HepG2 (cell line): ENCODE measurements around the gene ABHD17B. TPM values are rescaled to one million over a fixed set of nuclear protein-coding genes. Genes with fewer than 3 reads are reported as not detected.

Experiments used
- AHR ChIP-seq: IDR thresholded peaks from 2 replicates; pipeline ENCODE4 v1.6.1; 2018; ENCODE audit warnings: missing genetic modification reagents, missing compliant biosample characterization
- ETV6 ChIP-seq: sonication (generic); formaldehyde crosslinking; conservative IDR thresholded peaks from 2 replicates; pipeline ENCODE4 v1.4.0; 2020; ENCODE audit warnings: missing genetic modification reagents
- GZF1 ChIP-seq: sonication (generic); formaldehyde crosslinking; IDR thresholded peaks from 2 replicates; pipeline ENCODE4 v1.5.1; 2020; ENCODE audit warnings: mild to moderate bottlenecking, missing genetic modification reagents
- HOXA7 ChIP-seq: sonication (generic); formaldehyde crosslinking; IDR thresholded peaks from 2 replicates; pipeline ENCODE4 v1.8.1; 2022; ENCODE audit warnings: mild to moderate bottlenecking, missing genetic modification reagents, moderate library complexity
- JUND ChIP-seq: sonication (generic); formaldehyde crosslinking; IDR thresholded peaks from 2 replicates; pipeline ENCODE4 v1.8.0; 2022; ENCODE audit warnings: mild to moderate bottlenecking, missing genetic modification reagents
- KAT2B ChIP-seq: fragments of 150-350 bp; IDR thresholded peaks from 2 replicates; pipeline ENCODE4 v1.6.1; 2014; ENCODE audit warnings: low read depth, low read length, borderline replicate concordance
- KLF6 ChIP-seq: IDR thresholded peaks from 2 replicates; pipeline ENCODE4 v1.8.0; 2016; ENCODE audit warnings: missing biosample characterization, missing genetic modification reagents
- NR2C2 ChIP-seq: sonication (generic); formaldehyde crosslinking; IDR thresholded peaks from 2 replicates; pipeline ENCODE4 v1.4.0; 2020; ENCODE audit warnings: missing genetic modification reagents, mild to moderate bottlenecking, moderate library complexity, borderline replicate concordance
- RBAK ChIP-seq: sonication (generic); formaldehyde crosslinking; IDR thresholded peaks from 2 replicates; pipeline ENCODE4 v1.5.1; 2020; ENCODE audit warnings: mild to moderate bottlenecking, missing genetic modification reagents
- ZNF225 ChIP-seq: sonication (generic); formaldehyde crosslinking; IDR thresholded peaks from 2 replicates; pipeline ENCODE4 v1.4.0; 2020; ENCODE audit warnings: mild to moderate bottlenecking, missing genetic modification reagents
- ZNF235 ChIP-seq: sonication (generic); formaldehyde crosslinking; IDR thresholded peaks from 2 replicates; pipeline ENCODE4 v1.8.1; 2023; ENCODE audit warnings: mild to moderate bottlenecking, missing genetic modification reagents, borderline replicate concordance
- ZNF382 ChIP-seq: sonication (generic); formaldehyde crosslinking; IDR thresholded peaks from 2 replicates; pipeline ENCODE4 v1.5.0; 2020; ENCODE audit warnings: missing genetic modification reagents, mild to moderate bottlenecking, borderline replicate concordance
- ZNF496 ChIP-seq: sonication (generic); formaldehyde crosslinking; IDR thresholded peaks from 2 replicates; pipeline ENCODE4 v1.8.1; 2023; ENCODE audit warnings: mild to moderate bottlenecking, moderate library complexity, missing genetic modification reagents; ENCODE audit not compliant: insufficient replicate concordance
- polyA plus RNA-seq, 8 experiments: library from polyadenylated mRNA; depleted of rRNA in 3 of 8; stranded (reverse) in 7 of 8; unstranded in 1 of 8; fragments of >200 nt; fragmentation: Illumina TruSeq in 4 of 8; extraction: Trizol in 4 of 8; gene quantifications; 2 replicates each; pipeline versions ENCODE4 v1.2.1 to v1.2.3, GENCODE V29; 2011 to 2016; ENCODE audit warnings: low read depth in 4 of 8, missing spikeins in 1 of 8, mixed read lengths in 1 of 8; ENCODE audit not compliant: insufficient read depth in 1 of 8
- total RNA-seq, 5 experiments: library from RNA; depleted of rRNA; stranded (reverse); fragments of >200 nt; fragmentation: Illumina TruSeq; extraction: Trizol; gene quantifications; 2 replicates each; pipeline ENCODE4 v1.2.3, GENCODE V29; 2016; ENCODE audit warnings: low read depth in 1 of 5
- TF ChIP-seq, protein P1 (sequence below): sonication (generic); formaldehyde crosslinking; IDR thresholded peaks from 2 replicates; pipeline ENCODE4 v1.5.1; 2020; ENCODE audit warnings: mild to moderate bottlenecking, missing genetic modification reagents, moderate library complexity
- TF ChIP-seq, protein P2 (sequence below): sonication (generic); formaldehyde crosslinking; IDR thresholded peaks from 2 replicates; pipeline ENCODE4 v1.5.1; 2020; ENCODE audit warnings: mild to moderate bottlenecking, missing genetic modification reagents
- TF ChIP-seq, protein P3 (sequence below): sonication (generic); formaldehyde crosslinking; IDR thresholded peaks from 2 replicates; pipeline ENCODE4 v1.4.0; 2020; ENCODE audit warnings: mild to moderate bottlenecking, missing genetic modification reagents
- TF ChIP-seq, protein P4 (sequence below): IDR thresholded peaks from 2 replicates; pipeline ENCODE4 v1.6.1; 2016; ENCODE audit warnings: low read depth
- TF ChIP-seq, protein P5 (sequence below): sonication (generic); formaldehyde crosslinking; IDR thresholded peaks from 2 replicates; pipeline ENCODE4 v1.5.0; 2020; ENCODE audit warnings: missing genetic modification reagents
- TF ChIP-seq, protein P6 (sequence below): sonication (generic); formaldehyde crosslinking; IDR thresholded peaks from 2 replicates; pipeline ENCODE4 v1.8.0; 2022; ENCODE audit warnings: missing genetic modification reagents, low read depth, mild to moderate bottlenecking, borderline replicate concordance

ABHD17B gene
- total and polyA plus RNA-seq, 2 of the 13 experiments (the other 11 are each of a cell fraction or from before 2014, with no cell fraction given) = 11.3 to 22.0 TPM

DNA sequence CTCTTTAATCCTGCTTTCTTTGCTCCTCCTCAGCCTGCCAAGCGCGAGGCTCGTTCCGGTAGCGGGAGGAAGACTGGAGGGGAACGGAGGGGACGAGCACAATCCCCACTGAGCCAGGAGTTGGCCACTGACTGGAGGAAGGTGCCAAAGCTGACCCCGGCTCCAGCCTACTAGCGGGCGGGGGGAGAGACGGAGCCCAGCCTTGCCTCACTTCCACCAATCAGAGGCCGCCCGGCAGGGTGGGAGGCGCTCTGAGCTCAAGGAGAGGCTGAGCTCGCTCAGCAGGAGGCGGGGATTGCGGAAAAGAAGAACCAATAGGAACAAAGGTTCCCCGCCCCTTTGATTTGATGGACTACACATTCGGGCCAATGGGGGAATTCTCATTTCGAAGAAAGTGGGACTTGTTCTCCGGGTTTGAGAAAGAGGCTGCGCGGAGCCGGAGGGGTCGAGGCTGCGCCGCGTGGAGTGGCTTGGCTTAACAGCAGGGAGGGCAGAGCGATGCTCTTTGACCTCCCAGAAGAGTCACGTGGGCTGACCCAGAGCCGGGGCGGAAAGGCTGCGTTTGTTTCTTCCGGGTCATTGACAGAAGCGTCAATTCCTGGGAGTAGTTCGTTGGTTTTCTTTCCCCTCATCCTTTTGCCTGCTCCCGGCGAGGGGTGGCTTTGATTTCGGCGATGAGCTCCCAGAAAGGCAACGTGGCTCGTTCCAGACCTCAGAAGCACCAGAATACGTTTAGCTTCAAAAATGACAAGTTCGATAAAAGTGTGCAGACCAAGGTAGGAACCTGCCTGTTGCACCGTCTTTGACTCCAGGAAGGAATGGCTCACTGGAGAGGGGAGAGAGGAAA is at the start of gene ABHD17B, which contains the start of gene C9orf85 (continued):
- TF ChIP-seq, protein P1, sequence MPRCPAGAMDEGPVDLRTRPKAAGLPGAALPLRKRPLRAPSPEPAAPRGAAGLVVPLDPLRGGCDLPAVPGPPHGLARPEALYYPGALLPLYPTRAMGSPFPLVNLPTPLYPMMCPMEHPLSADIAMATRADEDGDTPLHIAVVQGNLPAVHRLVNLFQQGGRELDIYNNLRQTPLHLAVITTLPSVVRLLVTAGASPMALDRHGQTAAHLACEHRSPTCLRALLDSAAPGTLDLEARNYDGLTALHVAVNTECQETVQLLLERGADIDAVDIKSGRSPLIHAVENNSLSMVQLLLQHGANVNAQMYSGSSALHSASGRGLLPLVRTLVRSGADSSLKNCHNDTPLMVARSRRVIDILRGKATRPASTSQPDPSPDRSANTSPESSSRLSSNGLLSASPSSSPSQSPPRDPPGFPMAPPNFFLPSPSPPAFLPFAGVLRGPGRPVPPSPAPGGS (CRISPR knock-in tag) = 0 out of 2 replicates have a peak, but pooled peaks have one; percentile 62
- TF ChIP-seq RBAK = no peak
- TF ChIP-seq AHR (CRISPR knock-in tag) = no peak
- no peak for TF ChIP-seq JUND
- no peak for TF ChIP-seq ZNF382 (CRISPR knock-in tag)
- TF ChIP-seq ZNF225 (CRISPR knock-in tag) = peak; percentile 78
- peak; percentile 72; the same call in 1 of the 2 replicates for TF ChIP-seq ETV6 (CRISPR knock-in tag)
- TF ChIP-seq, protein P2, sequence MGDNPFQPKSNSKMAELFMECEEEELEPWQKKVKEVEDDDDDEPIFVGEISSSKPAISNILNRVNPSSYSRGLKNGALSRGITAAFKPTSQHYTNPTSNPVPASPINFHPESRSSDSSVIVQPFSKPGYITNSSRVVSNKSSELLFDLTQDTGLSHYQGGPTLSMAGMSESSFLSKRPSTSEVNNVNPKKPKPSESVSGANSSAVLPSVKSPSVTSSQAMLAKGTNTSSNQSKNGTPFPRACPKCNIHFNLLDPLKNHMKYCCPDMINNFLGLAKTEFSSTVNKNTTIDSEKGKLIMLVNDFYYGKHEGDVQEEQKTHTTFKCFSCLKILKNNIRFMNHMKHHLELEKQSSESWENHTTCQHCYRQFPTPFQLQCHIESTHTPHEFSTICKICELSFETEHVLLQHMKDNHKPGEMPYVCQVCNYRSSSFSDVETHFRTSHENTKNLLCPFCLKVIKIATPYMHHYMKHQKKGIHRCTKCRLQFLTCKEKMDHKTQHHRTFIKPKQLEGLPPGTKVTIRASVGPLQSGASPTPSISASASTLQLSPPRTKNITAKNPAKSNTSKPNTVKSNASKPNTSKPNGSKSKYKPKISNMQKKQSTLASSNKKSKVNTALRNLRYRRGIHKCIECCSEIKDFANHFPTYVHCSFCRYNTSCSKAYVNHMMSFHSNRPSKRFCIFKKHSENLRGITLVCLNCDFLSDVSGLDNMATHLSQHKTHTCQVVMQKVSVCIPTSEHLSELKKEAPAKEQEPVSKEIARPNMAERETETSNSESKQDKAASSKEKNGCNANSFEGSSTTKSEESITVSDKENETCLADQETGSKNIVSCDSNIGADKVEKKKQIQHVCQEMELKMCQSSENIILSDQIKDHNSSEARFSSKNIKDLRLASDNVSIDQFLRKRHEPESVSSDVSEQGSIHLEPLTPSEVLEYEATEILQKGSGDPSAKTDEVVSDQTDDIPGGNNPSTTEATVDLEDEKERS (CRISPR knock-in tag) = no peak; the same call in 1 of the 2 replicates
- TF ChIP-seq NR2C2 = peak; percentile 99
- no peak for TF ChIP-seq HOXA7 (CRISPR knock-in tag)
- TF ChIP-seq, protein P3, sequence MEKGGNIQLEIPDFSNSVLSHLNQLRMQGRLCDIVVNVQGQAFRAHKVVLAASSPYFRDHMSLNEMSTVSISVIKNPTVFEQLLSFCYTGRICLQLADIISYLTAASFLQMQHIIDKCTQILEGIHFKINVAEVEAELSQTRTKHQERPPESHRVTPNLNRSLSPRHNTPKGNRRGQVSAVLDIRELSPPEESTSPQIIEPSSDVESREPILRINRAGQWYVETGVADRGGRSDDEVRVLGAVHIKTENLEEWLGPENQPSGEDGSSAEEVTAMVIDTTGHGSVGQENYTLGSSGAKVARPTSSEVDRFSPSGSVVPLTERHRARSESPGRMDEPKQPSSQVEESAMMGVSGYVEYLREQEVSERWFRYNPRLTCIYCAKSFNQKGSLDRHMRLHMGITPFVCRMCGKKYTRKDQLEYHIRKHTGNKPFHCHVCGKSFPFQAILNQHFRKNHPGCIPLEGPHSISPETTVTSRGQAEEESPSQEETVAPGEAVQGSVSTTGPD (CRISPR knock-in tag) = no peak
- TF ChIP-seq, protein P4, sequence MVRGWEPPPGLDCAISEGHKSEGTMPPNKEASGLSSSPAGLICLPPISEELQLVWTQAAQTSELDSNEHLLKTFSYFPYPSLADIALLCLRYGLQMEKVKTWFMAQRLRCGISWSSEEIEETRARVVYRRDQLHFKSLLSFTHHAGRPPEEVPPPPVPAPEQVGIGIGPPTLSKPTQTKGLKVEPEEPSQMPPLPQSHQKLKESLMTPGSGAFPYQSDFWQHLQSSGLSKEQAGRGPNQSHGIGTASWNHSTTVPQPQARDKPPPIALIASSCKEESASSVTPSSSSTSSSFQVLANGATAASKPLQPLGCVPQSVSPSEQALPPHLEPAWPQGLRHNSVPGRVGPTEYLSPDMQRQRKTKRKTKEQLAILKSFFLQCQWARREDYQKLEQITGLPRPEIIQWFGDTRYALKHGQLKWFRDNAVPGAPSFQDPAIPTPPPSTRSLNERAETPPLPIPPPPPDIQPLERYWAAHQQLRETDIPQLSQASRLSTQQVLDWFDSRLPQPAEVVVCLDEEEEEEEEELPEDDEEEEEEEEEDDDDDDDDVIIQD (CRISPR knock-in tag) = peak; percentile 81; the same call in 1 of the 2 replicates
- peak; percentile 64; the same call in 1 of the 2 replicates for TF ChIP-seq KLF6
- TF ChIP-seq ZNF235 = peak; percentile 17; the same call in 1 of the 2 replicates
- no peak for TF ChIP-seq KAT2B
- TF ChIP-seq ZNF496 (CRISPR knock-in tag) = no peak
- TF ChIP-seq, protein P5, sequence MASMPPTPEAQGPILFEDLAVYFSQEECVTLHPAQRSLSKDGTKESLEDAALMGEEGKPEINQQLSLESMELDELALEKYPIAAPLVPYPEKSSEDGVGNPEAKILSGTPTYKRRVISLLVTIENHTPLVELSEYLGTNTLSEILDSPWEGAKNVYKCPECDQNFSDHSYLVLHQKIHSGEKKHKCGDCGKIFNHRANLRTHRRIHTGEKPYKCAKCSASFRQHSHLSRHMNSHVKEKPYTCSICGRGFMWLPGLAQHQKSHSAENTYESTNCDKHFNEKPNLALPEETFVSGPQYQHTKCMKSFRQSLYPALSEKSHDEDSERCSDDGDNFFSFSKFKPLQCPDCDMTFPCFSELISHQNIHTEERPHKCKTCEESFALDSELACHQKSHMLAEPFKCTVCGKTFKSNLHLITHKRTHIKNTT (CRISPR knock-in tag) = no peak
- TF ChIP-seq GZF1 (CRISPR knock-in tag) = no peak
- TF ChIP-seq, protein P6, sequence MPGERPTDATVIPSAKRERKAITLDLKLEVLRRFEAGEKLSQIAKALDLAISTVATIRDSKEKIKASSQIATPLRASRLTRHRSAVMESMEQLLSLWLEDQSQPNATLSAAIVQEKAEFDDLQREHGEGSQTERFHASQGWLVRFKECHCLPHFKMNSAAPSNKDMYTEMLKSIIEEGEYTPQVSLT (CRISPR knock-in tag) = no peak
